GM23338 (cell line): ENCODE data around the gene GRIA1. TPM values are rescaled to one million over a fixed set of nuclear protein-coding genes. Genes with fewer than 3 reads are reported as not detected.

ENCODE experiments used
- ATAC-seq: fragments of 200-7000 bp; cut with Tn5 transposase; 3 replicates; pipeline ENCODE4 v1.9.1; 2020
- DNase-seq: peaks from one replicate; pipeline ENCODE4 v3.0.0-alpha.2; 2015; ENCODE audit warnings: low spot score
- H2AFZ ChIP-seq: fragments of 200-600 bp; sonication (generic); 2 replicates; pipeline ENCODE4 v1.8.0; 2016; ENCODE audit warnings: antibody characterized with exemption, mild to moderate bottlenecking, moderate library complexity
- H3F3A ChIP-seq: fragments of 200-600 bp; sonication (generic); replicated peaks from 2 replicates; pipeline ENCODE4 v1.8.0; 2017; ENCODE audit warnings: antibody characterized with exemption, mixed run types, low read depth
- H3K27ac ChIP-seq: fragments of 200-600 bp; sonication (generic); 2 replicates; pipeline ENCODE4 v1.6.1; 2016; ENCODE audit warnings: low read depth
- H3K27me3 ChIP-seq: fragments of 200-600 bp; sonication (generic); 2 replicates; pipeline ENCODE4 v1.8.0; 2016; ENCODE audit warnings: mild to moderate bottlenecking, mixed run types, moderate library complexity; ENCODE audit not compliant: insufficient read depth
- H3K36me3 ChIP-seq: fragments of 200-600 bp; sonication (generic); 2 replicates; pipeline ENCODE4 v1.8.0; 2016; ENCODE audit warnings: mild to moderate bottlenecking; ENCODE audit not compliant: insufficient read depth
- H3K4me1 ChIP-seq: fragments of 200-600 bp; sonication (generic); 2 replicates; pipeline ENCODE4 v1.8.0; 2016; ENCODE audit warnings: mild to moderate bottlenecking, moderate library complexity; ENCODE audit not compliant: insufficient read depth
- H3K4me2 ChIP-seq: fragments of 200-600 bp; sonication (generic); 2 replicates; pipeline ENCODE4 v1.7.1; 2017; ENCODE audit warnings: mixed run types
- H3K4me3 ChIP-seq: fragments of 200-600 bp; sonication (generic); 2 replicates; pipeline ENCODE4 v1.6.1; 2016; ENCODE audit warnings: mixed run types
- H3K79me2 ChIP-seq: fragments of 200-600 bp; sonication (generic); replicated peaks from 2 replicates; pipeline ENCODE4 v1.8.0; 2017; ENCODE audit warnings: mild to moderate bottlenecking; ENCODE audit not compliant: insufficient read depth
- H3K9me2 ChIP-seq: fragments of 200-600 bp; sonication (generic); 2 replicates; pipeline ENCODE4 v1.8.0; 2017; ENCODE audit not compliant: insufficient read depth
- H4K20me1 ChIP-seq: fragments of 200-600 bp; sonication (generic); replicated peaks from 2 replicates; pipeline ENCODE4 v1.8.0; 2017; ENCODE audit warnings: mild to moderate bottlenecking; ENCODE audit not compliant: insufficient read depth
- H3K27ac Mint-ChIP-seq: 2 replicates; pipeline ENCODE4 v1.8.0; 2020; ENCODE audit warnings: inconsistent platforms, mild to moderate bottlenecking, moderate library complexity, mixed read lengths
- H3K27me3 Mint-ChIP-seq: 3 replicates; pipeline ENCODE4 v1.8.0; 2022; ENCODE audit warnings: low read depth, mild to moderate bottlenecking, moderate library complexity, mixed read lengths, inconsistent platforms; ENCODE audit not compliant: insufficient read depth, poor library complexity
- H3K36me3 Mint-ChIP-seq: 3 replicates; pipeline ENCODE4 v1.8.0; 2021; ENCODE audit warnings: low read depth, mild to moderate bottlenecking, inconsistent platforms, moderate library complexity, mixed read lengths
- H3K4me1 Mint-ChIP-seq: 3 replicates; pipeline ENCODE4 v1.8.0; 2020; ENCODE audit warnings: mild to moderate bottlenecking, inconsistent platforms, mixed read lengths
- H3K4me3 Mint-ChIP-seq: 3 replicates; pipeline ENCODE4 v1.8.0; 2021; ENCODE audit warnings: moderate library complexity, mild to moderate bottlenecking, inconsistent platforms, mixed read lengths
- H3K9me3 Mint-ChIP-seq: 3 replicates; pipeline ENCODE4 v1.8.0; 2020; ENCODE audit warnings: moderate library complexity, mild to moderate bottlenecking, inconsistent platforms, mixed read lengths
- CTCF ChIP-seq, 2 experiments: fragments of 200-600 bp in 1 of 2; sonication (generic) in 1 of 2; conservative IDR thresholded peaks; 2 replicates each; pipeline versions ENCODE4 v1.5.1 to v1.6.1; 2016 to 2017; ENCODE audit warnings: antibody characterized with exemption in 2 of 2, low read depth in 2 of 2, mild to moderate bottlenecking in 2 of 2, moderate library complexity in 1 of 2
- ETS1 ChIP-seq: IDR thresholded peaks from 2 replicates; pipeline ENCODE4 v1.6.1; 2016; ENCODE audit warnings: antibody characterized with exemption
- EZH2phosphoT487 ChIP-seq: fragments of 200-600 bp; sonication (generic); IDR thresholded peaks from one replicate; pipeline ENCODE4 v1.8.1; 2018; ENCODE audit warnings: antibody characterized with exemption; ENCODE audit not compliant: unreplicated experiment
- JUNB ChIP-seq: IDR thresholded peaks from one replicate; pipeline ENCODE4 v1.6.1; 2016; ENCODE audit warnings: antibody characterized with exemption; ENCODE audit not compliant: unreplicated experiment
- NANOG ChIP-seq: IDR thresholded peaks from 2 replicates; pipeline ENCODE4 v1.6.1; 2016; ENCODE audit warnings: antibody characterized with exemption, borderline replicate concordance
- POLR2AphosphoS5 ChIP-seq: IDR thresholded peaks from 2 replicates; pipeline ENCODE4 v1.6.1; 2016; ENCODE audit warnings: antibody characterized with exemption, low read depth
- REST ChIP-seq: IDR thresholded peaks from one replicate; pipeline ENCODE4 v1.6.1; 2018; ENCODE audit warnings: antibody characterized with exemption; ENCODE audit not compliant: unreplicated experiment
- STAT1 ChIP-seq: IDR thresholded peaks from one replicate; pipeline ENCODE4 v1.6.1; 2016; ENCODE audit warnings: antibody characterized with exemption; ENCODE audit not compliant: unreplicated experiment
- ZNF114 ChIP-seq: fragments of 250-450 bp; sonication (Bioruptor Pico); IDR thresholded peaks from 2 replicates; pipeline ENCODE4 v1.5.0; 2020; ENCODE audit warnings: mild to moderate bottlenecking, moderate library complexity
- ZNF331 ChIP-seq: fragments of 250-450 bp; sonication (Bioruptor Pico); IDR thresholded peaks from 2 replicates; pipeline ENCODE4 v1.5.0; 2020; ENCODE audit warnings: low read depth, mild to moderate bottlenecking, moderate library complexity
- polyA plus RNA-seq: library from polyadenylated mRNA; unstranded; fragments of >200 nt; fragmentation: Nextera tagmentation; extraction: Ambion mirVana; gene quantifications from 2 replicates; pipeline ENCODE4 v1.2.1, GENCODE V29; 2016
- total RNA-seq: library from RNA; depleted of rRNA; stranded (reverse); fragments of >200 nt; shearing (Covaris generic); gene quantifications from 2 replicates; pipeline ENCODE4 v1.2.3, GENCODE V29; 2014

The GRIA1 gene
- total and polyA plus RNA-seq, 2 experiments from 2014 or later = 1.0 to 1.7 TPM

- no peak overlapping the region for H3K4me3 ChIP-seq
- ATAC-seq (no peak), DNase-seq (no peak)
- Mint-ChIP-seq H3K9me3 (no peaks in the 10 kb centered on the region), H3K4me1 (no peaks in the 10 kb centered on the region; the same call in 2 of the 3 replicates), H3K36me3 (no peaks in the 10 kb centered on the region), H3K27me3 (peaks cover 7% of the 10 kb centered on the region), H3K27ac (no peak overlapping the region), H3K4me3 (no peak overlapping the region)
- H3F3A ChIP-seq = no peaks in the 10 kb centered on the region
- H3K4me2 ChIP-seq = no peak overlapping the region
- no peak overlapping the region for H3K27ac ChIP-seq
- no peaks in the 10 kb centered on the region for H3K79me2 ChIP-seq
- no peak for TF ChIP-seq JUNB
- no peak for TF ChIP-seq POLR2AphosphoS5
- no peak for TF ChIP-seq REST
- TF ChIP-seq ZNF114 (CRISPR knock-in tag) = no peak
- TF ChIP-seq NANOG = no peak
- no peak for TF ChIP-seq ETS1
- no peaks in the 10 kb centered on the region for H4K20me1 ChIP-seq
- no peaks in the 10 kb centered on the region for H3K4me1 ChIP-seq
- H3K27me3 ChIP-seq = no peaks in the 10 kb centered on the region
- H2AFZ ChIP-seq = no peak overlapping the region
- H3K9me2 ChIP-seq = no peaks in the 10 kb centered on the region
- H3K36me3 ChIP-seq = no peaks in the 10 kb centered on the region
Measured at GRCh38 chr5:153774686-153775085, 284.2 kb downstream of the GRIA1 start.

GRCh38 chr5:153775923-153776322, 285.5 kb downstream of the GRIA1 start:
- H3K27me3 ChIP-seq = no peaks in the 10 kb centered on the region
- H3K4me1 ChIP-seq = peaks cover 9% of the 10 kb centered on the region
- no peaks in the 10 kb centered on the region for H3F3A ChIP-seq
- no peak for DNase-seq
- H3K9me3 Mint-ChIP-seq = no peaks in the 10 kb centered on the region
- H3K27ac ChIP-seq = no peak overlapping the region
- no peaks in the 10 kb centered on the region for H3K36me3 ChIP-seq
- ATAC-seq = no peak
- H3K4me3 ChIP-seq = no peak overlapping the region
- no peaks in the 10 kb centered on the region for H3K9me2 ChIP-seq
- no peak overlapping the region for H2AFZ ChIP-seq
- H3K79me2 ChIP-seq = no peaks in the 10 kb centered on the region
- H3K27ac Mint-ChIP-seq = no peak overlapping the region
- H4K20me1 ChIP-seq = no peaks in the 10 kb centered on the region
- no peak overlapping the region for H3K4me3 Mint-ChIP-seq
- H3K4me1 Mint-ChIP-seq = peaks cover 10% of the 10 kb centered on the region
- H3K4me2 ChIP-seq = no peak overlapping the region
- no peaks in the 10 kb centered on the region for H3K36me3 Mint-ChIP-seq
- peaks cover 7% of the 10 kb centered on the region for H3K27me3 Mint-ChIP-seq
- no peak for TF ChIP-seq STAT1
- no peak for TF ChIP-seq CTCF (conservative IDR thresholded peaks at IDR 0.05; ENCODE audit: low read depth in 2 of 2)
- TF ChIP-seq REST = no peak
- TF ChIP-seq EZH2phosphoT487 = no peak
- no peak for TF ChIP-seq ZNF331 (CRISPR knock-in tag)
- TF ChIP-seq JUNB = no peak
